GM11168 (cell line): Measurements from ENCODE around the gene SIT1.

Source experiments
- in situ Hi-C: fragments of 300-500 bp; cut with MboI; formaldehyde crosslinking; loops from one replicate; pipeline ENCODE4 v1.12.0; 2022; ENCODE audit warnings: low sequenced_read_pairs; ENCODE audit not compliant: unreplicated experiment

The SIT1 gene

GRCh38 chr9:35650341-35651158 is at the start of gene SIT1:
SIT1 (minus strand) TSS chr9:35650931; CDS start chr9:35650853, 78 bp downstream.
- in situ Hi-C loops: no loop called here

- in situ Hi-C loops: no loop called here
These were observed 49.3 kb upstream of the SIT1 start for GRCh38 chr9:35700031-35700430.

DNA sequence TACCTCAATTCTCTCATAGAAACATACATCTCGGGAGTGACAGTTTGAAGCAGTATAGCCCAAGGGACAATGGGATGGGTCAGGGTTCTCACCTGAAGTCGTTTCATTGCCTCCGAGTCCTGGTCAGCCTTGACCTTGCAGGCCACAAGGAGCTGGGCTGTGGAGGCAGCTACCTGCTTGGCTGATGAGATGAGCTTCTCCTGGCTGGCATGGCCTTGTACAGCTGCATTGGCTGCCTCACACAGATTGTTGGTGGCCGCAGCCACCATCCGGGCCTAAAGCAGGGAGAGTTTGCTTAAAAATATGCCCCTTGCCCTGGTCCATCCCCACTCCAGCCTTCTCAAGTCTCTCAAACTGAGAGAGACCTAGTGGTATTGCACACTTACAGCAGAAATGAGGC is 47.5 kb upstream of the SIT1 start:
- in situ Hi-C loops: no loop called here

- in situ Hi-C loops: no loop called here
These were observed 46.8 kb upstream of the SIT1 start for GRCh38 chr9:35697486-35697885.

DNA sequence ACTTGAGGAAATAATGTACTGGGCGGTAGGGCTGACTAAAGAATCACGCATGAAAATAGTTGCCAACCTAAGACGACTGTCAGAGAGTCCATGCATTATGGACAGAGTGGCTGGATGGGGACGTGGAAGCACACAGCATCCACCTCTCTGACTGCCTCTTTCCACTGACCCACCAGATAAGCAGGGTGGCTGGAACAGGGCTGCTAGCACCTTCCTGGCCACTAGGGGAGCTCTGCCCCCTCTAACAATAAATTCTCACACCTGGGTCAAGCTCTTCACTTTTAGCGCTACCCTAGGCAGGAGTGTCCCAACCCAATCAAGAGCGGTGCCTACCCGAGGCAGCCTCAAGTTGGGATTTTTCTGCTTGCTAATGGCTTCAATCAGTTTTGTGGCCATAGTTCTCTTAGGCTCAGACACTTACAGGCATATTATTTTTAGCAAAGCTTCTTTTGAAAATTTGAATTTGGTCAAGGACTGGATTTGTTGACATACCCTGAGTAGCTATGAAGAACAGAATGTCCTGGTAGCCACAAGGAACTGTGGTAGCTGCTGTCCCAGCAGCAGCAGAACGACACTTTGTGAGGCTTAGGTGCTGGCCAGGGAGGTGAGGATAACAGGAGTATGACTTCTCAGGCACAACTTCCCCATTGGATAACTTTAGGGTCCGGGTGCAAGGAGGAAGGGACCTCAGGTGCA is 45.9 kb upstream of the SIT1 start:
- in situ Hi-C loops: no loop called here

GRCh38 chr9:35695943-35696401 is 45.2 kb upstream of the SIT1 start:
- in situ Hi-C loops: no loop called here

GRCh38 chr9:35691757-35692301 is 41.1 kb upstream of the SIT1 start:
- in situ Hi-C loops: no loop called here

GRCh38 chr9:35691334-35691650 is 40.6 kb upstream of the SIT1 start:
- in situ Hi-C loops: no loop called here

- in situ Hi-C loops: no loop called here
These were observed 40.0 kb upstream of the SIT1 start for GRCh38 chr9:35690614-35691333.

DNA sequence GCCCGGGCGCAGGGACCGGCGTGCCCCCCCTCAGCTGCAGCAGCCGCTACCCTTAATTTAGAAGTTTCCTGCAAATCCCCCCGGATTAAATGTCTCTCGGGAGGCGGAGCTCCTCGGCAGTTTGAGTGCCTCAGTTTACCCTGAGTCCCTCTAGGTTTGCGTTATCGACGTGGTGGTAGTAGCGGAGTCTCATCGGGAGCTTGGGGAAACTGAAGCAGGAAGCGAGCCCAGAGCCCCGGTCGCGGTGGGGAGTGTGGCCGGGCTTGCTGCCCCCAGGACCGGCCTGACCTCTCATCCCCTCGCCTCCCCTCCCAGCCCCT is 39.5 kb upstream of the SIT1 start:
- in situ Hi-C loops: no loop called here

DNA sequence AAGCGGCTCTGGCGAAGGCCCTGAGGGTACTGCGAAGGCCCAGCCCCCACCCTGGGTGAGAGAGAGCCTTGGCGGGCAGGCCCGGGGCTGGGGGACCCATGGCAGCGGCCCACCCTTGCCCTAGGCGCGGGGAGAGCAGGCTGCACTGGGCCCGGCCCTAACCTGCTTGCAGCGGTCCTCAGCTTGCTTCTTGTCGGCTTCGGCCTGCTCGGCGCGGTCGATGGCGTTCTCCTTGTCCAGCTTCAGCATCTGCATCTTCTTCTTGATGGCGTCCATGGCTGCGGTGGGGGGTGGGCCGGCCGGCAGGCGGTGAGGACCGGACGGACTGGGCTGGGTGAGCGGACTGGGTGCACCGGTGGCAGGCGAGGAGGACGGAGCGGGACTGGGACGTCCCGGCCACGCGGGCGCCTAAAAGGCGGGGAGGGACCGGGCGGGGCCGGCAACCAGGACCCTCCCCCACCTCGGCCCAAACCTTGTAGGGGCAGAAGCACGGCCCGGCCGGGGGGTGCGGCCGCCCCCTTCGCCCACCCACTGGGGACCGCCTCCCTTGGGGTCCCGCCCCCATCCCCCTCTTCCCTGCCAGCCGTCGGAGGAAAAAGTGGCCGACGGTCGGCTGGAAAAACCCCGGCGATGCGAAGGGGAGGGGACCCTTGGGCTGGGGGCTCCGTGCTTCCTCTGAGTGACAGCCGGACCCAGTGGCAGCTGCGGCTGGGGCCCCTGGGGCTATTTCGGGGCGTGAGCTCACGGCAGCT is 39.0 kb upstream of the SIT1 start, which contains the start of gene TPM2:
TPM2 (minus strand) TSS at position 384 of the 752 bp plus-strand sequence; CDS start at position 276, 108 bp downstream.
- in situ Hi-C loops: no loop called here

DNA sequence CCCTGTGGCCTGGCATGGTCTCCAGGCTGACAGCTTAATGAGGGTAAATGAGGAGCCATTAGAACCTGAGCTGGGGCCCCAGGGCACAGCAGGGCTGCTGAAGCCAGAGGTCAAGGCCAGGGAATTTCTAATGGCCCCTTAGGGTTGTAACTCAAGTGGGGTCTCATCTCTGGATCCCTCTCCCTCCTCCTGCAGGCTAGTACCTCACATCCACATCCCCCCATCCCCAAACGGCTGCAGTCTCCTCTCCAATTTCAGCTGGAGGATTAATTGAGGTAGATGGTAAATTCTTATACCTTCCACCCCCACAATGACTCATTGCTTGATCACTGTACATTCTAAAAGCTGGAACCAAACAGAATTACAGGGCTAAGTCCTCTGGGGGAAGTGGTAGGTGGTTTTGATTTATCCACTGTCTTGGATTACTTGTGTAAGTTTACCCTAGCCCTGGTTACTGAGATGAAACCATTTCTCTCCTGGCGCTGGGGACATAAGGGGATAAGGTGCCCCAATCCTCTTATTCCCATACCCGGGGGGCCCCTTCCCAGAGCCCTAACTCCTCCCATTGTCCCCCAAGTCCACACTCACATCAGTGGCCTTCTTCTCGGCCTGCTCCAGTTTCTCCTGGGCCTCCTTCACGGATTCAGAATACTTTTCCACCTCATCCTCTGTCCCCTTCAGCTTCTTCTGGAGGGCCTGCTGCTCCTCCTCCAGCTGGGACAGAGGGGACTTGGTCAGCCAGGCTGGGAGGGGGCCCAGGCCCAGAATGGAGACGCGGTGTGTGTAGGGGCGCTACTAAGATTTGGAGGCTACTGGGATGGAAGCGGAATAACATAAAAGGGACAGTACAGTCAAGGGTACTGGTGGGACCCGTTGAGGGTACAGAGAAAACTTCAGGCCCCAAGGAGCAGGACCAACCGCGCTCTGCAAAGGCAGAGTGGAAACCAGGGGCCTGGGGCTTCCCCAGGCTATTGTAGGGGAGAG is 38.1 kb upstream of the SIT1 start:
- in situ Hi-C loops: no loop called here

GRCh38 chr9:35687972-35688557 is 37.3 kb upstream of the SIT1 start:
- in situ Hi-C loops: no loop called here

DNA sequence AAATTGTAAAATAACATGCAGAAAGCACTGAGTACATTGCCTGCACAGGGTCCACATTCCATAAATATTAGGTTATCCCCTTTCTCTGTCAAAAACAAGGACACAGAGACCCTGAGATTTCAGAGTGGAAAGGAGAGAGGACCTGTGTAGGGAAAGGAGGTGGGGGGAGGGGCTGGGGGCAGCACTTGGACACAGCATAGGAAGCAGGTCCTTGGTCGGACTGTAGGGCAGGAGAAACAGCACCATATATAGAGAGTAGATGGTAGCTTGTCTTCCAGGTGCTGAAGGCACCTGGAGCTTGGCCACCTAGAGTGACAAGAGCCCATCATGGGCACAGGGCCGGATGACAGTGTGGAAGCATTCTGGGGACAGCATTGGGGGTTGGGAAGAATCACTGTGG is 36.6 kb upstream of the SIT1 start:
- in situ Hi-C loops: no loop called here

- in situ Hi-C loops: no loop called here
These were observed 35.8 kb upstream of the SIT1 start for GRCh38 chr9:35686222-35687203.

DNA sequence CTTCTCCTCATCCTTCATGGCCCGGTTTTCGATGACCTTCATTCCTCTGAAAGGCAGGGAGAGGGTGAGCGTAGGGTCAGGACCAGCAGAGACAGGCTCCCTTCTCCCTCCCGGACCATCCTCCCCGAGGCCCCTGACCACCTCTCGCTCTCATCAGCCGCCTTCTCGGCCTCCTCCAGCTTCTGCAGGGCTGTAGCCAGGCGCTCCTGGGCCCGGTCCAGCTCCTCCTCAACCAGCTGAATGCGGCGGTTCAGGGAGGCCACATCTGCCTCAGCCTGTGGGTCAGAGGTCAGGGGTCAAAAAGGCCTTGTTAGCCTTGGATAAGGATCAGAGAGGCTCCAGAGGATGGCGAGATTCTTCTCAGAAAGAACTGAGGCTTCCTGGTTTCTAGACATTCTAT is 34.8 kb upstream of the SIT1 start:
- in situ Hi-C loops: no loop called here

DNA sequence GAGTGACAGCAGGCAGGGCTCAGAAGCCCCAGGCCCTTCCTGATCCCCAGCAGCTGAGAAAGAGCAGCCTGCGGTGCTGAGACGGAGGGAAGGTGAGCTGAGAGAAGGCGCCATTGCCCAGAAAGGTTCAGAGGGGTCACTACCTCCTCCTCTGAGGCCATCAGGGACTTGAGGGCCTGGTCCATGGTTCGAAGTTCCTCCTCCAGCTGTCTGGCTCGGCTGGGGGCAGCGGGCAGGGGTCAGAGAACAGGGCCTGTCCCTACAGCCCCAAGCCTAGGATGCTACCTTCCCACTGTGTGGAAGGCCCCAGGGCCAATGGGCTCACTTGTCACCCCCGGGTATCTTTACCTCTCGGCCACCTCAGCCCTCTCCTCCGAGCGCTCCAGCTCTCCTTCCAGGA is 34.2 kb upstream of the SIT1 start:
- in situ Hi-C loops: no loop called here

- in situ Hi-C loops: no loop called here
These were observed 32.6 kb upstream of the SIT1 start for GRCh38 chr9:35683323-35683722.
